Prostate gland (tissue), 2 donors: ENCODE measurements around the gene SLC5A10. TPM values are rescaled to one million over a fixed set of nuclear protein-coding genes. Genes with fewer than 3 reads are reported as not detected.

Experiments
- DNase-seq: peaks from one replicate; pipeline ENCODE4 v3.0.0-alpha.2; 2019; ENCODE audit warnings: low spot score
- H3K27ac ChIP-seq, 2 donors: fragments of 200-600 bp; sonication (generic); 2 replicates each; pipeline ENCODE4 v1.5.1; 2017 to 2019
- H3K27me3 ChIP-seq: fragments of 200-600 bp; sonication (generic); replicated peaks from 2 replicates; pipeline ENCODE4 v1.5.1; 2019; ENCODE audit not compliant: insufficient read depth
- H3K36me3 ChIP-seq, 2 donors: fragments of 200-600 bp; sonication (generic); 1 replicate in 1 of 2; 2 replicates in 1 of 2; pipeline versions ENCODE4 v1.5.1 to v1.8.1; 2017 to 2019
- H3K4me1 ChIP-seq: fragments of 200-600 bp; sonication (generic); replicated peaks from 2 replicates; pipeline ENCODE4 v1.5.1; 2019
- H3K4me3 ChIP-seq, 2 donors: fragments of 200-600 bp; sonication (generic); 2 replicates each; pipeline ENCODE4 v1.5.1; 2017 to 2019
- H3K9me3 ChIP-seq: fragments of 200-600 bp; sonication (generic); 2 replicates; pipeline ENCODE4 v1.5.1; 2017
- CTCF ChIP-seq, 4 experiments: fragments of 200-600 bp in 2 of 4; fragments of 450-650 bp in 2 of 4; sonication (generic) in 2 of 4; IDR thresholded peaks; 1 replicate in 3 of 4; 2 replicates in 1 of 4; pipeline ENCODE4 v1.5.1; 2016 to 2019; ENCODE audit warnings: antibody characterized with exemption in 4 of 4, mild to moderate bottlenecking in 2 of 4, moderate library complexity in 2 of 4
- POLR2A ChIP-seq: fragments of 450-650 bp; IDR thresholded peaks from one replicate; pipeline ENCODE4 v1.6.1; 2016; ENCODE audit warnings: antibody characterized with exemption, mild to moderate bottlenecking
- POLR2AphosphoS5 ChIP-seq: sonication (generic); formaldehyde crosslinking; IDR thresholded peaks from one replicate; pipeline ENCODE4 v1.6.1; 2017; ENCODE audit warnings: antibody characterized with exemption
- WGBS: methylation state at CpG from one replicate; pipeline ENCODE4 v1.1.5; 2018; 5-methylcytosine and 5-hydroxymethylcytosine counted together
- intact Hi-C: fragments of 100-400 bp; cut with DNase I; formaldehyde crosslinking; loops from one replicate; pipeline ENCODE4 v1.14.2; 2022
- total RNA-seq, 2 donors: library from RNA; depleted of rRNA; stranded (reverse); fragments of >200 nt; gene quantifications; one replicate each; pipeline ENCODE4 v1.1.0, GENCODE V29; 2016

SLC5A10 gene
- total RNA-seq, 2 donors from 2014 or later: not detected

- Histone ChIP-seq H3K27ac (no peak overlapping the region), H3K27me3 (no peaks in the 10 kb centered on the region), H3K4me3 (no peak overlapping the region), H3K36me3 (peaks cover 0 to 4% of the 10 kb centered on the region in 2 donors), H3K9me3 (no peaks in the 10 kb centered on the region), H3K4me1 (no peaks in the 10 kb centered on the region)
- 94% methylated on average over 13 of the region's 13 CpGs for WGBS
- TF ChIP-seq POLR2AphosphoS5 (no peak), CTCF (IDR thresholded peaks at IDR 0.05) (no peak)
- DNase-seq: no peak
- intact Hi-C loops: no loop called here
Measured at GRCh38 chr17:18975597-18975996, 23.6 kb downstream of the SLC5A10 start.

DNA sequence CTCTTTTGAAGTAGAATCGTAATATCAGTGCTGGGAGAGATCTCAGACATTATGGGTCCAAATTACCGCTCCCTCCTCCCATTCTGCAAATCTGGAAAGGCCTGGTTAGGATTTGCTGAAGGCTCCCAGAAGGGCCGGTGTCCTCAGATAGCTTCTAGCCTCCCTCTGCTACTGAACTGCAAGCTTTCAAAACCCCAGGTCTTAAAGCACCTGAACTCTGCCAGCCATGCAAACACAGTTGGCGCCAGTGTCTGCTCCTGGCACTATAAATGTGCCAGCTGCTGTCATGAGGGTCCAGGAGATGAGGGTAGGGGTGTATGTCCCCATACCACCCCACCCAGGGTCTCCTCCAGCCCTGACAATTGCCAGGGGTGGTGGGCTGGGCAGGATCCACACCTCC, 24.2 kb downstream of the SLC5A10 start:
- no peaks in the 10 kb centered on the region for H3K9me3 ChIP-seq
- H3K4me1 ChIP-seq: no peaks in the 10 kb centered on the region
- no peaks in the 10 kb centered on the region for H3K27me3 ChIP-seq
- no peak overlapping the region for H3K4me3 ChIP-seq
- H3K27ac ChIP-seq: no peak overlapping the region
- WGBS: 69% methylated on average over 4 of the region's 4 CpGs
- no peak for DNase-seq
- H3K36me3 ChIP-seq: peaks cover 0 to 4% of the 10 kb centered on the region in 2 donors
- intact Hi-C loops: no loop called here
- TF ChIP-seq POLR2AphosphoS5: no peak
- no peak for TF ChIP-seq CTCF (IDR thresholded peaks at IDR 0.05)
- no peak for TF ChIP-seq POLR2A

- no peak overlapping the region for H3K27ac ChIP-seq
- TF ChIP-seq POLR2A (no peak), POLR2AphosphoS5 (no peak), CTCF (IDR thresholded peaks at IDR 0.05) (no peak)
- H3K4me1 ChIP-seq: no peaks in the 10 kb centered on the region
- 83% methylated on average over 4 of the region's 4 CpGs for WGBS
- H3K9me3 ChIP-seq: no peaks in the 10 kb centered on the region
- no peak for DNase-seq
- H3K27me3 ChIP-seq: no peaks in the 10 kb centered on the region
- intact Hi-C loops: no loop called here
- H3K4me3 ChIP-seq: no peak overlapping the region
- peaks cover 0 to 4% of the 10 kb centered on the region in 2 donors for H3K36me3 ChIP-seq
Measured at GRCh38 chr17:18977021-18977420, 25.1 kb downstream of the SLC5A10 start.

DNA sequence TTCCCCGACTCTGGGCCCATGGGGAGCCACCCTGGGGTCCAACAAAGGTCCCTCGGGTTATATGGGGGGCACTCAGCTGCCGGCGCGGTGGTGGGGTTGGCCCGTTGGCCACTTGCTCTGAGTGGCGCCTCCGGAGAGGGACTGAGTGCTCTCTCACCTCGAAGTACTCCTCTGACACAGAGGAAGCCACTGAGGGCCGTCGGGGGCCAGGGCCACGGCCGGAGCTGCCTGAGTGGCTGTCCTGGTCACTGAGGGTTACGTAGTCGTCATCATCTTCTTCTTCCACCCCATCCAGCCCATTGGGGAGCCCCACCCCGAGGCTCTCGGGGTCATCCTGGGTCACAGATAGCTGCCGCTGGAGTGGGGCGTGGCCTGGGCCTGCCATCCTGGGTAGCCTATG, 25.7 kb downstream of the SLC5A10 start:
- no peak overlapping the region for H3K4me3 ChIP-seq
- H3K36me3 ChIP-seq: peaks cover 0 to 4% of the 10 kb centered on the region in 2 donors
- H3K27me3 ChIP-seq: no peaks in the 10 kb centered on the region
- intact Hi-C loops: no loop called here
- TF ChIP-seq POLR2A (no peak), CTCF (IDR thresholded peaks at IDR 0.05) (no peak), POLR2AphosphoS5 (no peak)
- H3K9me3 ChIP-seq: no peaks in the 10 kb centered on the region
- no peak overlapping the region for H3K27ac ChIP-seq
- 93% methylated on average over 19 of the region's 19 CpGs for WGBS
- no peak for DNase-seq
- H3K4me1 ChIP-seq: no peaks in the 10 kb centered on the region

DNA sequence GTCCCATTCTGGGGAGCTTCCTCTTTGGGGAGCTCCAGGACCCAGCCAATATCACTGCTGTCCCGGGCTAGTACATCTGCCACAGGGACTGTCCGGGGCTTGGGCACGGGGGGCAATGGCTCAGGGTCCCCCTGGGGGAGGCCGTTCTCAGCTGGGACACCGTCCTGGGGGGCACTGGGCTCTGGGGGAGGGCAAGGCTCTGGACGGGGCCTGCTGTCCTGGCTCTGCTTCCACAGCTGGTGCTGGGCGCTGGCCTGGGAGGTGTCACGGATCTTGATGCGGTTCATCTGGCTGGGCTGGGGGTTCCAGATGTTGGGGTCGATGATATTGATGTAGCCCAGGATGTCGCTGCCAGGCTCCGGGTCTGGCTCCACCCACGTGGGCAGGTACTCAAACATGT, 26.1 kb downstream of the SLC5A10 start:
- TF ChIP-seq CTCF (IDR thresholded peaks at IDR 0.05): no peak
- no peak for TF ChIP-seq POLR2A
- no peak for TF ChIP-seq POLR2AphosphoS5
- WGBS: 86% methylated on average over 12 of the region's 13 CpGs
- H3K36me3 ChIP-seq: peaks cover 0 to 4% of the 10 kb centered on the region in 2 donors

More for the DNA sequence above, 26.1 kb downstream of the SLC5A10 start:
- H3K4me3 ChIP-seq: no peak overlapping the region
- no peak for DNase-seq
- no peaks in the 10 kb centered on the region for H3K4me1 ChIP-seq
- intact Hi-C loops: no loop called here
- H3K9me3 ChIP-seq: no peaks in the 10 kb centered on the region
- H3K27me3 ChIP-seq: no peaks in the 10 kb centered on the region
- no peak overlapping the region for H3K27ac ChIP-seq
